Neural progenitor cell (in vitro differentiated cells): ENCODE data around the gene PFKFB4.

Source experiments
- EZH2 ChIP-seq: fragments of 200-600 bp; sonication (generic); IDR thresholded peaks from 2 replicates; pipeline ENCODE4 v1.6.1; 2017; ENCODE audit warnings: antibody characterized with exemption, mild to moderate bottlenecking, moderate library complexity
- EZH2phosphoT487 ChIP-seq: fragments of 200-600 bp; sonication (generic); IDR thresholded peaks from 2 replicates; pipeline ENCODE4 v1.6.1; 2017; ENCODE audit warnings: antibody characterized with exemption
- TF ChIP-seq, protein P1 (sequence below): fragments of 200-600 bp; sonication (generic); IDR thresholded peaks from 2 replicates; pipeline ENCODE4 v1.5.1; 2017; ENCODE audit warnings: antibody characterized with exemption, mild to moderate bottlenecking

DNA sequence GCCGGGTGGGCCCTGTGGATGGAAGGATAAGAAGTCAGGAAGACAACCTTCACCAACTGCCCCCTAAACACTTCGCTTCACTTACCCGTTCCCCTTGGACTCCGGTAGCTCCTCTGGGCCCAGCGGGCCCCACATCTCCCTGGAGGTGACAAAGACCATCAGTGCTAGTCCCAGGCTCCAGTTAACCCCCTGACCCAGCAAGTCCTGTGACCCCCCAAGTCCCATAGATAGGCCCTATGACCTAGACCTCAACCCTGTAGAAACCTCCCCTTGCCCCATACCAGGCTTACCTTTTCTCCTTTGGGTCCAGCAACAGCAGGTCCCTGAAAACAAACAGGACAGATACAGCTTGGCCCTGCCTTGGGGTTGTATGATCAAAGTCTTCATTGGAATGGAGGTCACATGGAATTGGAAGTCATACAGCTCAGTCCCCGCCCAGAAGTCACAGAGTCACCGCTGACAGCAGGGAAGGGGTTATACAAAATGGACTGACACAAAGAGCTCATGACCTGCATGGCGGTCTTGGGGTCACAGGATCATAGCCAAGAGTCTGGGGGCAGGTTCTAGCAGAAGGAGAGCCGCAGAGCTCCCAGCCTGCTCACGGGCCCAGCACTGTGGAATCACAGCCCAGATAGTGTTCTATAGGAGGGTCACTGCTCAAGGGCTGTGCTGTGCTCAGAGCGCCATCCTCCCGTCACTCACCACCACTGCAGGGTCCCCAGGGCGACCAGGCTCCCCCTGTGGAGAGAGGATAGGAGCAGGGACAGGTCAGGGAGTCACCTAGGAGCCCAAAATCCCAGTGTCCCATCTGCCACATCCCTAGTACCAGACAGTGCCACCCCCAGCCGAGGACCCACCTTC, 25.2 kb upstream of the PFKFB4 start:
- TF ChIP-seq, protein P1, sequence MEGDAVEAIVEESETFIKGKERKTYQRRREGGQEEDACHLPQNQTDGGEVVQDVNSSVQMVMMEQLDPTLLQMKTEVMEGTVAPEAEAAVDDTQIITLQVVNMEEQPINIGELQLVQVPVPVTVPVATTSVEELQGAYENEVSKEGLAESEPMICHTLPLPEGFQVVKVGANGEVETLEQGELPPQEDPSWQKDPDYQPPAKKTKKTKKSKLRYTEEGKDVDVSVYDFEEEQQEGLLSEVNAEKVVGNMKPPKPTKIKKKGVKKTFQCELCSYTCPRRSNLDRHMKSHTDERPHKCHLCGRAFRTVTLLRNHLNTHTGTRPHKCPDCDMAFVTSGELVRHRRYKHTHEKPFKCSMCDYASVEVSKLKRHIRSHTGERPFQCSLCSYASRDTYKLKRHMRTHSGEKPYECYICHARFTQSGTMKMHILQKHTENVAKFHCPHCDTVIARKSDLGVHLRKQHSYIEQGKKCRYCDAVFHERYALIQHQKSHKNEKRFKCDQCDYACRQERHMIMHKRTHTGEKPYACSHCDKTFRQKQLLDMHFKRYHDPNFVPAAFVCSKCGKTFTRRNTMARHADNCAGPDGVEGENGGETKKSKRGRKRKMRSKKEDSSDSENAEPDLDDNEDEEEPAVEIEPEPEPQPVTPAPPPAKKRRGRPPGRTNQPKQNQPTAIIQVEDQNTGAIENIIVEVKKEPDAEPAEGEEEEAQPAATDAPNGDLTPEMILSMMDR = no peak
- TF ChIP-seq EZH2phosphoT487 (no peak), EZH2 (no peak)
